H1 (cell line): ENCODE data around the gene HIVEP3. TPM values are rescaled to one million over a fixed set of nuclear protein-coding genes. Genes with fewer than 3 reads are reported as not detected.

ENCODE experiments used
- HDAC2 ChIP-seq, 2 experiments: fragments of 300-600 bp in 1 of 2; sonication (generic) in 1 of 2; IDR thresholded peaks; 2 replicates each; pipeline ENCODE4 v1.6.1; 2011 to 2012; ENCODE audit warnings: low read depth in 2 of 2, low read length in 2 of 2, mild to moderate bottlenecking in 2 of 2, moderate library complexity in 2 of 2, borderline replicate concordance in 1 of 2, inconsistent platforms in 1 of 2
- polyA plus RNA-seq, 7 experiments: library from polyadenylated mRNA; depleted of rRNA in 3 of 7; stranded (reverse) in 5 of 7; unstranded in 2 of 7; fragments of >200 nt in 5 of 7; fragments of 200-250 nt in 2 of 7; gene quantifications; 1 replicate in 5 of 7; 2 replicates in 1 of 7; 4 replicates in 1 of 7; pipeline versions ENCODE4 v1.2.1 to v1.2.3, GENCODE V29; 2011 to 2013; ENCODE audit warnings: missing spikeins in 2 of 7, mixed read lengths in 2 of 7
- total RNA-seq: library from RNA; stranded (reverse); fragmentation: NEBNext Ultra II Directional; extraction: Animal tissue kit (Norgen Biotek cat#: 25700); gene quantifications from 2 replicates; pipeline ENCODE4 v1.2.1, GENCODE V29; 2021

Gene HIVEP3
- total and polyA plus RNA-seq, 2 of the 8 experiments (the other 6 are each of a cell fraction or from before 2014, with no cell fraction given), result 0.24 to 0.69 TPM

DNA sequence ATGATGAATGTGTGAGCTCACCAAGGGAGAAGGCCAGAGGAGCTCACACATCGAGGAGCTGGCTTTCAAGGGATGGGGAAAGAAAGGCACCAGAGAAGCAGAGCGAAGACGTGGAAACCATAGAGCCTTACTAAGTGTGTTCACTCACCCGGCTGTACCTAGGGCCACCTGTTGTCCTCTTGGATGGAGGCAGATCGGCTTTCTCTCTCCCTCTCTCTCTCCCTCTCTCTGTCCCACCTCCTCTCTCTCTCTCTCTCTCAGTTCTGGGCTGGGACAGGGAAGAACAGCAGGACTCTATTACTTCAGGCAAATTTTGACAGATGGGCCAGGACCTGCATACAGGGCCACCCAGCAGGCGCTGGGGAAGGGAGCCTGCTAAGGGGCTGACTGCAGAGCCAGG lies 64.8 kb downstream of the HIVEP3 start (continued):
- TF ChIP-seq HDAC2 (IDR thresholded peaks at IDR 0.05; ENCODE audit: borderline replicate concordance in 1 of 2, low read depth in 2 of 2, low read length in 2 of 2), result no peak
